ENCODE results near the gene LAMP1. TPM values are rescaled to one million over a fixed set of nuclear protein-coding genes. Genes with fewer than 3 reads are reported as not detected.

Gene LAMP1
- total RNA-seq, 4 donors from 2014 or later = 99.7 to 168 (median 133) TPM

DNA sequence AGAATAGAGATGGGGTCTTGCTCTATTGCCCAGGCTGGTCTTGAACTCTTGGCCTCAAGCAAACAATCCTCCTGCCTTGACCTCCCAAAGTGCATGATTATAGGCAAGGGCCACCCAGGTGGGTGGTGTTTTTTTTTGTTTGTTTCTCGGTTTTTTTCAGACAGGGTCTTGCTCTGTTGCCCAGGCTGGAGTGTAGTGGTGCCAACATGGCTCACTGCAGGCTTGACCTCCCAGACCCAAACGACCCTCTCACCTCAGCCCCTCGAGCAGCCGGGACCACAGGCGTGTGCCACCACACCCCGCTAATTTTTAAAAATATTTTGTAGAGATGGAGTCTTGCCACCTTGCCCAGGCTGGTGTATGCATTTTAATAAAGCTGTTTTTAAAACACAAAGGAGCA lies 52.0 kb downstream of the LAMP1 start:
- Histone ChIP-seq H3K27ac (replicated peaks in 1 of 4) (no peak overlapping the region), H3K4me3 (no peak overlapping the region), H3K36me3 (peaks cover 0 to 58% (median 22%) of the 10 kb centered on the region in 4 donors), H3K4me1 (no peaks in the 10 kb centered on the region), H3K27me3 (no peaks in the 10 kb centered on the region), H3K9me3 (no peaks in the 10 kb centered on the region)
- intact Hi-C loops (cut with DNase I) = no loop called here
- no peak for TF ChIP-seq CTCF (IDR thresholded peaks at IDR 0.05)
- TF ChIP-seq EP300 (IDR thresholded peaks at IDR 0.05) = no peak
- no peak for TF ChIP-seq POLR2AphosphoS5 (IDR thresholded peaks at IDR 0.05)
- TF ChIP-seq POLR2A (IDR thresholded peaks at IDR 0.05; ENCODE audit: low read depth) = no peak
- WGBS = 96% methylated on average over 6 of the region's 6 CpGs
- no peak for DNase-seq (ENCODE audit: extremely low spot score)

DNA sequence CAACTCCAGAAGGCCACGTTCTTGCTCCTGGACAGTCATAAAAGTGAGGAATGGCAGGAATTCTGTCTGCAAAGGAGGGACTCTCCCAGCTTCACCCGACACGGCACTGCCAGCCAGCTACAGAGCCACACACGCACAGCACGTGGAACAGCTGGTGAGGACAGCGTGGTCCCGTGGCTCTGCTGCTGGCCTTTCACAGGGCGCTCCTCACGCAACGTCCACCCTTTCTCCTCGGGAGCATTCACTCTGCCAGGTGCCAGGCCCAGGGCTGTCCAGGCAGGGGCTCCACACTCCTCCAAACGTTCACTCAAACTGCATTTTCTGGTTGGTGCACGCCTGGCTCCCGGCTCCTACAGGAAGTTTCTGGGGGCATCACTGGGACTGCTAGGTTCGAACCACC lies 52.5 kb downstream of the LAMP1 start:
- WGBS = 97% methylated on average over 15 of the region's 15 CpGs
- no peaks in the 10 kb centered on the region for H3K9me3 ChIP-seq
- H3K36me3 ChIP-seq = peaks cover 0 to 58% (median 21%) of the 10 kb centered on the region in 4 donors
- H3K27me3 ChIP-seq = no peaks in the 10 kb centered on the region
- no peak overlapping the region for H3K4me3 ChIP-seq
- no peak overlapping the region for H3K27ac ChIP-seq (replicated peaks in 1 of 4)
- DNase-seq (ENCODE audit: extremely low spot score) = no peak
- no peaks in the 10 kb centered on the region for H3K4me1 ChIP-seq
- TF ChIP-seq EP300 (IDR thresholded peaks at IDR 0.05) (no peak), CTCF (IDR thresholded peaks at IDR 0.05) (no peak), POLR2AphosphoS5 (IDR thresholded peaks at IDR 0.05) (no peak), POLR2A (IDR thresholded peaks at IDR 0.05; ENCODE audit: low read depth) (no peak)
- intact Hi-C loops (cut with DNase I) = no loop called here

GRCh38 chr13:113350065-113350937 lies 53.3 kb downstream of the LAMP1 start:
- H3K27ac ChIP-seq (replicated peaks in 1 of 4) = no peak overlapping the region
- no peak overlapping the region for H3K4me3 ChIP-seq
- intact Hi-C loops (cut with DNase I) = no loop called here
- H3K9me3 ChIP-seq = no peaks in the 10 kb centered on the region
- TF ChIP-seq EP300 (IDR thresholded peaks at IDR 0.05) = no peak
- no peak for TF ChIP-seq CTCF (IDR thresholded peaks at IDR 0.05)
- TF ChIP-seq POLR2A (IDR thresholded peaks at IDR 0.05; ENCODE audit: low read depth) = no peak
- TF ChIP-seq POLR2AphosphoS5 (IDR thresholded peaks at IDR 0.05) = no peak
- H3K36me3 ChIP-seq = peaks cover 0 to 61% (median 24%) of the 10 kb centered on the region in 4 donors
- no peak for DNase-seq (ENCODE audit: extremely low spot score)
- no peaks in the 10 kb centered on the region for H3K4me1 ChIP-seq
- H3K27me3 ChIP-seq = no peaks in the 10 kb centered on the region
- WGBS = 92% methylated on average over 32 of the region's 32 CpGs

GRCh38 chr13:113350938-113351335 lies 53.9 kb downstream of the LAMP1 start:
- Histone ChIP-seq H3K27ac (replicated peaks in 1 of 4) (no peak overlapping the region), H3K9me3 (no peaks in the 10 kb centered on the region), H3K27me3 (no peaks in the 10 kb centered on the region), H3K4me1 (no peaks in the 10 kb centered on the region), H3K36me3 (peaks cover 0 to 59% (median 24%) of the 10 kb centered on the region in 4 donors), H3K4me3 (no peak overlapping the region)
- TF ChIP-seq POLR2A (IDR thresholded peaks at IDR 0.05; ENCODE audit: low read depth) (no peak), POLR2AphosphoS5 (IDR thresholded peaks at IDR 0.05) (no peak), CTCF (IDR thresholded peaks at IDR 0.05) (no peak), EP300 (IDR thresholded peaks at IDR 0.05) (no peak)
- DNase-seq (ENCODE audit: extremely low spot score) = no peak
- intact Hi-C loops (cut with DNase I) = no loop called here
- WGBS = 92% methylated on average over 13 of the region's 20 CpGs
